Measurements from ENCODE around the gene C2CD4A. TPM values are rescaled to one million over a fixed set of nuclear protein-coding genes. Genes with fewer than 3 reads are reported as not detected.

The C2CD4A gene
- total and polyA plus RNA-seq, 2 of the 4 experiments (the other 2 are of a cell fraction): not detected

DNA sequence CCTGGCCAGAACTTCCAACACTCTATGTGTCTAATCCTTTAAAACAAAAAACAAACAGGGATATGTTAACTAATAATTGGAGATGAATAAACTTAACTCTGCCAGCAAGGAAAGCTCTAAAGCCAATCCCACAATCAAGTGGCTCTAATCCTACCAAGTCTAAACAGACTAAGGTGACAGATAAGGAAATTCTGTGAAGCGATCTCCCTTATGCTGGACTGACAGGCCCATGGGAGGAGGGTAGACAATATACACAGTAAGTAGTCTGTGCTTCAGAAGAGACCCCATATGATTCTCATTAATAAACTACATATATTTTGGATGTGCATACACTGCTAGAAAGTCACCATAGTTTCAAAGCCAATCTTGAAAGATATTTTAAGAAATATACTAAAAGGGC lies 16.7 kb upstream of the C2CD4A start:
- dilution Hi-C loops (cut with HindIII; ENCODE audit: low sequenced_read_pairs, unreplicated experiment) (no loop called here), intact Hi-C loops (cut with micrococcal nuclease) (no loop called here), in situ Hi-C loops (cut with MboI; ENCODE audit: low sequenced_read_pairs) (no loop called here)
- H3K14ac ChIP-seq (replicated peaks; ENCODE audit: low read depth, low read length): no peak overlapping the region
- no peak overlapping the region for H2AK5ac ChIP-seq (ENCODE audit: low read depth, low read length)
- peaks cover 17% of the 10 kb centered on the region; the same call in 1 of the 2 replicates for H4K20me1 ChIP-seq (ENCODE audit: insufficient read depth, low read length)
- H2BK120ac ChIP-seq (ENCODE audit: low read depth, low read length): no peak overlapping the region
- no peak overlapping the region for H2BK5ac ChIP-seq (ENCODE audit: low read depth, low read length, poor library complexity, severe bottlenecking)
- ATAC-seq (ENCODE audit: low read depth) (no peak), DNase-seq (no peak)
- no peak overlapping the region for H2BK15ac ChIP-seq (ENCODE audit: low read depth, low read length)
- H3K36me3 ChIP-seq (ENCODE audit: control insufficient read depth, insufficient read depth, low read length): no peaks in the 10 kb centered on the region
- ChIA-PET POLR2A (ENCODE audit: unreplicated experiment) (no interaction called here), CTCF (no interaction called here)
- H3K27ac ChIP-seq (ENCODE audit: insufficient read depth, low read length): no peak overlapping the region
- no peak overlapping the region for H3K18ac ChIP-seq (ENCODE audit: low read depth, low read length)
- H3K4ac ChIP-seq (ENCODE audit: low read depth, low read length): no peak overlapping the region
- no peak overlapping the region for H3K4me3 ChIP-seq (ENCODE audit: insufficient read depth, low read depth, low read length)
- H4K91ac ChIP-seq (ENCODE audit: insufficient read depth, low read depth, low read length): no peak overlapping the region
- no peak overlapping the region for H3K56ac ChIP-seq (ENCODE audit: extremely low read depth, insufficient read depth, low read length)
- no peak overlapping the region for H4K8ac ChIP-seq (ENCODE audit: low read depth in 2 of 2, low read length in 2 of 2)
- H3K27me3 ChIP-seq (ENCODE audit: control insufficient read depth, insufficient read depth, low read length): no peaks in the 10 kb centered on the region
- H3K9me3 ChIP-seq (ENCODE audit: control insufficient read depth, insufficient read depth, low read length): no peaks in the 10 kb centered on the region
- no peak overlapping the region for H2AFZ ChIP-seq (replicated peaks; ENCODE audit: low read length, poor library complexity)
- TF ChIP-seq FOS (IDR thresholded peaks at IDR 0.05; ENCODE audit: low read depth, low read length) (no peak), SMC3 (IDR thresholded peaks at IDR 0.05; ENCODE audit: low read depth, low read length) (no peak)
- H3K4me2 ChIP-seq (ENCODE audit: low read depth, low read length): no peak overlapping the region
- BruUV-seq (replicated peaks): no TSS peak
- H3K4me1 ChIP-seq (ENCODE audit: control insufficient read depth, insufficient read depth, low read length): no peaks in the 10 kb centered on the region
- H3K79me1 ChIP-seq (ENCODE audit: low read depth in 1 of 2, low read length in 2 of 2): peaks cover 24 to 26% of the 10 kb centered on the region in 2 experiments; a peak in 3 of 4 replicates
- H3K9ac ChIP-seq (ENCODE audit: low read depth, low read length): no peak overlapping the region
- H4K5ac ChIP-seq (ENCODE audit: low read depth, low read length): no peak overlapping the region
- no peak overlapping the region for H3K23ac ChIP-seq (ENCODE audit: low read depth, low read length)
- H2BK20ac ChIP-seq (ENCODE audit: low read depth, low read length): no peak overlapping the region
- H3K9me1 ChIP-seq (ENCODE audit: insufficient read depth, low read length): peaks cover 2% of the 10 kb centered on the region; the same call in 1 of the 2 replicates
- WGBS, 2 experiments (ENCODE audit: extremely low coverage in 2 of 2, insufficient read length in 1 of 2): no CpG with 5 or more reads among the region's 1 CpG
- no peak overlapping the region for H2AK9ac ChIP-seq (replicated peaks; ENCODE audit: low read depth, low read length, poor library complexity)

Measured in IMR-90 (cell line).